Measurements from ENCODE around the gene UBL7.

Gene UBL7

GRCh38 chr15:74420193-74420905, 40.6 kb downstream of the UBL7 start:
- peaks cover 100% of the 10 kb centered on the region for H3K4me1 ChIP-seq
- H4K20me1 ChIP-seq, result no peaks in the 10 kb centered on the region; the same call in 1 of the 2 replicates
- no peaks in the 10 kb centered on the region for H3K9me3 ChIP-seq
- no peak overlapping the region for H3K27ac ChIP-seq
- no peaks in the 10 kb centered on the region for H3K27me3 ChIP-seq
- peak overlapping the region; percentile 43 for H3K4me2 ChIP-seq
- H3K4me3 ChIP-seq, result no peak overlapping the region
- H3K36me3 ChIP-seq, result no peaks in the 10 kb centered on the region
- peak overlapping the region; percentile 5; the same call in 1 of the 2 replicates for H3K9ac ChIP-seq
- TF ChIP-seq Cebpa-rat (IDR thresholded peaks at IDR 0.05), result no peak

DNA sequence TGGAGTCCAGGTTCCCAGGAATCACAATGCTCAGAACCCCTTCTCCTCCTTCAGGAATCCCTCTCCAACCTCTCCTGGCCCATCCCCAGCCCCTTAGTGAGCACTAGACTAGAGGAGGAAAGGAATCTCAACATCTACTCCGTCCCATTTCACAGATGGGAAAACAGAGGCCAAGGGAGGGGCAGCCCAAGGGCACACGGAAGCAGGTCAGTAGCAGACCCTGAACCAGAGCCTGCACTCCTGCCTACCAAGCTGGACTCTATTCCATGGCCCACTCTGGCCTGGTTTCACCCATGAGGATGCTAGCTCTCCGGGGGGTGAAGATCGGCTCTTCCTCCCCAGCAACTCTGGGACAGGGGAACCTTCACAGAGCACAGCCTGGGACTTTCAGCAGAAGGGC, 41.5 kb downstream of the UBL7 start:
- Histone ChIP-seq H3K4me3 (no peak overlapping the region), H3K4me2 (peak overlapping the region; percentile 43), H3K4me1 (peaks cover 100% of the 10 kb centered on the region), H3K9me3 (no peaks in the 10 kb centered on the region), H3K9ac (no peak overlapping the region), H3K27ac (no peak overlapping the region), H3K36me3 (no peaks in the 10 kb centered on the region), H4K20me1 (no peaks in the 10 kb centered on the region; the same call in 1 of the 2 replicates), H3K27me3 (no peaks in the 10 kb centered on the region)
- no peak for TF ChIP-seq Cebpa-rat (IDR thresholded peaks at IDR 0.05)

DNA sequence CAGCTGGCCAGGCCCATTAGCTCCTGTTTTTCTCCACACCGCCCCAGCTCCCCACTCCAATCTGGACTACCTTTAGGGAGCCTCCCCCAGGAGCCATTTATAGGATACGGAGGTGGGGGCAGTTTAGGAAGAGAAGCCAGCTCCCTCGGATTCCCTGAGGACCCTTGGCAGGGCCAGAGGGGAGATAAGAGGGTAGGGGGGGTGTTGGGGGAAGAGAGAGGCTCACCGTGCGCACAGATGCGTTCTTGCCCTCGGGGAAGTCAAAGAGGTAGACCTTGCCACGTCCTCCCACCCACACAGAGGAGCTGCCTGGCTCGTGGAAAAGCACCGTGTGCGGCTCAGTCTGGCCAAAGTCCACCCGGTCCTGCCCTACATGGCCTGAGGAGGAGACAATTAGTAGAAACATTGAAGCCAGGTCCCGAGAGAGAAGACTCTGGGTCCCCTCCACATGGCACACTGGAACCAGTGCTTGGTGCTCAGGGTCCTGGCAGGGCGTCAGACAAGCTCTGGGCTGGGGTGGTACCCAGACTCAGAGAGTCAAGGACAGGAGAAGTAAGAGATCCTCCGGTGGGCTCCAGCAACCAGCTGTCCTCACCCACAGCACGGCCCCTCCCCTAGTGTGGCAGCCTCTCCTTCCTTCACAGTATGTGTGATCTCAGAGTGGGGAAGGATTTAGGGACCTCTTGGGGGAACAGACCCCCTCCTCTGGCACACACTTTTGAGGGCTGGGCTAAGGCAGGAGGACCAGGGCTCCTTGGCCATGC, 42.2 kb downstream of the UBL7 start:
- Histone ChIP-seq H3K4me3 (no peak overlapping the region), H4K20me1 (no peaks in the 10 kb centered on the region; the same call in 1 of the 2 replicates), H3K36me3 (no peaks in the 10 kb centered on the region), H3K4me1 (peaks cover 95% of the 10 kb centered on the region), H3K4me2 (peak overlapping the region; percentile 40), H3K27me3 (no peaks in the 10 kb centered on the region), H3K9ac (no peak overlapping the region), H3K27ac (no peak overlapping the region), H3K9me3 (no peaks in the 10 kb centered on the region)
- TF ChIP-seq Cebpa-rat (IDR thresholded peaks at IDR 0.05), result no peak

DNA sequence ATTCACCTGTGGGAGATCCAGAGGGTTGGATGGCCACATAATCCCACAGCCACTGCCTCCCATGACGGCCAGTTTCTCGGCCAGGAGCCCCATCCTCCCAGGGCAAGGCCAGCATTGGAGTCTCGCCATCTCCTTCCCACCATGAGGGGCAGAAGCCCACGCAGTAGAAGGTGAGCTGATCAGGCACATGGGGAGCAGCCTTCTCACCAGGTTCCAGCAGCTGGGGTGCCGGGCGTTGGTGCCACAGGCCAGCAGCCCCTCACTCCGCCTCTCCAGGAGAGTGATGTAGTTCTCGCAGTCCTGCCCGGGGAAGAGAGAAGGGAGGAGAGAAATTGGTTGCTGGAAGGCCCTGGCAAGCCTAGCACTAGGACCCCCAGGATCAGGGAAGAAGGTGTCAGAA, 43.3 kb downstream of the UBL7 start:
- peak overlapping the region; percentile 53; the same call in 1 of the 2 replicates for H3K4me2 ChIP-seq
- TF ChIP-seq Cebpa-rat (IDR thresholded peaks at IDR 0.05), result no peak
- H3K27ac ChIP-seq, result no peak overlapping the region
- H3K27me3 ChIP-seq, result no peaks in the 10 kb centered on the region
- no peaks in the 10 kb centered on the region for H3K9me3 ChIP-seq
- no peak overlapping the region for H3K4me3 ChIP-seq
- no peak overlapping the region for H3K9ac ChIP-seq
- no peaks in the 10 kb centered on the region; the same call in 1 of the 2 replicates for H4K20me1 ChIP-seq
- no peaks in the 10 kb centered on the region for H3K36me3 ChIP-seq
- H3K4me1 ChIP-seq, result peaks cover 84% of the 10 kb centered on the region

GRCh38 chr15:74417225-74417624, 43.7 kb downstream of the UBL7 start:
- Histone ChIP-seq H3K27me3 (no peaks in the 10 kb centered on the region), H3K4me2 (peak overlapping the region; percentile 53), H3K4me1 (peaks cover 80% of the 10 kb centered on the region), H4K20me1 (no peaks in the 10 kb centered on the region; the same call in 1 of the 2 replicates), H3K4me3 (no peak overlapping the region), H3K9me3 (no peaks in the 10 kb centered on the region), H3K27ac (no peak overlapping the region), H3K36me3 (no peaks in the 10 kb centered on the region), H3K9ac (no peak overlapping the region)
- no peak for TF ChIP-seq Cebpa-rat (IDR thresholded peaks at IDR 0.05)

GRCh38 chr15:74415966-74416916, 44.7 kb downstream of the UBL7 start:
- H3K27me3 ChIP-seq, result no peaks in the 10 kb centered on the region
- H4K20me1 ChIP-seq, result no peaks in the 10 kb centered on the region; the same call in 1 of the 2 replicates
- TF ChIP-seq Cebpa-rat (IDR thresholded peaks at IDR 0.05), result no peak
- H3K9ac ChIP-seq, result no peak overlapping the region
- H3K4me1 ChIP-seq, result peaks cover 70% of the 10 kb centered on the region
- H3K27ac ChIP-seq, result no peak overlapping the region
- H3K4me2 ChIP-seq, result peak overlapping the region; percentile 53
- no peak overlapping the region for H3K4me3 ChIP-seq
- no peaks in the 10 kb centered on the region for H3K36me3 ChIP-seq
- no peaks in the 10 kb centered on the region for H3K9me3 ChIP-seq

DNA sequence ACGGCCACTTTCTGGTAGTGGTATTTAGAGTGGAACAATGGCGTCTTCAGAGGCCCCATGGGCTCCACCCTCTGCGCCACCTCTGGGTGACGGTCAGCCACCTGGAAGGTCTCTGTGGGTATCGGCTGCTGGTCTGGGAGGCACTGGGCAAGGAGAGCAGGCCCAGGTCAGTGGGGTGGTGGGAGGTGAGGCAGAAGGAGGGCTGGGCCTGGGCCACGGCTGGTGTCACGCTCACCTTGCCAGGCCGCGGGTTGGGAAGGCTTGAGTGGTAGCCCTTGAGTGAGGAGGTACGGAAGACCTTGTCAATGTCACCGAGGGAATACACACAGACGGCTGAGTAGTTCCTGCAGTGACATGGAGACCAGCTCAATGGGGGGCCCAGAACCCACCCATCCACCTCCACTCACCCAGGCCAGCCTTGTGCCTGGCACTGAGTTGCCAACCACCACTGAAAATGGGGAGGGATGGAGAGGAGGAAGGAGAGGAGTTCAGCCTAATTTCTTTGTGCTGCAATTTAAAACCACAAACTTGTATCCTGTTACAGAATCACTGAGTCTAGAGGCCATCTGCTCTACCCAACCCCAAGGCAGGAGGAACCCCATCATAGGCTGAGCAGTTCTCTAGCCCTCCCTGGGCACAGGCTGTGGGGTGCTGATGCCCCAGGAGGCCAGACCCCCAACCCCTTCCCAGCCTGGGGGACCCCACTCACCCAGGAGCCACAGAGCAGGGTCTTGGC, 46.2 kb downstream of the UBL7 start:
- no peaks in the 10 kb centered on the region for H3K9me3 ChIP-seq
- no peak overlapping the region for H3K4me3 ChIP-seq
- peaks cover 55% of the 10 kb centered on the region for H3K4me1 ChIP-seq
- TF ChIP-seq Cebpa-rat (IDR thresholded peaks at IDR 0.05), result no peak
- H3K27ac ChIP-seq, result no peak overlapping the region; the same call in 1 of the 2 replicates
- no peaks in the 10 kb centered on the region for H3K27me3 ChIP-seq
- no peaks in the 10 kb centered on the region for H4K20me1 ChIP-seq
- no peak overlapping the region for H3K9ac ChIP-seq
- peak overlapping the region; percentile 53 for H3K4me2 ChIP-seq
- no peaks in the 10 kb centered on the region for H3K36me3 ChIP-seq

DNA sequence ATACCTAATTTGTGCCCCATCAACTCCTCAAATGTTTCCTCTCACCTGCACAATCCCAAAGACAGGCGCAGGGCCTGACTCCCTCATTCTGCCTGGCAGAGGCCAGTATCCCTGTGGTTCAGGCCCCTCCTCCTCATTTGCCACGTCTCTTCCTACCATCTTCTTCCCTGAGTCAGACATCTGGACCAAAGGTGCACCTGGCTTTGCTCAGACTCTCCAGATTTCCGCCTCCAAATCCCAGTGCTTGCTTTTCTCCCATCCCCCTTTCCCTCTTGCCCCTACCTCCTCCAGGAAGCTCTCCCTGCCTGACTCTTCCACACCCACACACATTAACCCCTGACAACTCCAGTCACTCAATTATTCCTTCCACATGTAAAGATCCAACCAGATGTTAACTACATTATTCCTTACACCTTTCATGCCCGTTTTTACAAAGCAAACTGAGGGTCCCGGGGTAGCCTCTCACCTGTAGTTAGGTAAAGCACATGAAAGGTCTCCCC, 46.8 kb downstream of the UBL7 start:
- peaks cover 49% of the 10 kb centered on the region for H3K4me1 ChIP-seq
- H3K4me3 ChIP-seq, result no peak overlapping the region
- no peaks in the 10 kb centered on the region for H4K20me1 ChIP-seq
- no peak overlapping the region for H3K9ac ChIP-seq
- no peak overlapping the region for H3K27ac ChIP-seq
- H3K36me3 ChIP-seq, result no peaks in the 10 kb centered on the region
- H3K4me2 ChIP-seq, result peak overlapping the region; percentile 53; the same call in 1 of the 2 replicates
- H3K27me3 ChIP-seq, result no peaks in the 10 kb centered on the region
- H3K9me3 ChIP-seq, result no peaks in the 10 kb centered on the region
- TF ChIP-seq Cebpa-rat (IDR thresholded peaks at IDR 0.05), result no peak
